ENCODE results near the gene HJURP. TPM values are rescaled to one million over a fixed set of nuclear protein-coding genes. Genes with fewer than 3 reads are reported as not detected.

Gene HJURP
- polyA plus RNA-seq, 1 donor, result 33.4 TPM

GRCh38 chr2:233814056-233814835 is 40.1 kb downstream of the HJURP start:
- DNase-seq, result no peak

- DNase-seq, result peak; percentile 55
Observed at GRCh38 chr2:233813236-233814055, 40.9 kb downstream of the HJURP start.

DNA sequence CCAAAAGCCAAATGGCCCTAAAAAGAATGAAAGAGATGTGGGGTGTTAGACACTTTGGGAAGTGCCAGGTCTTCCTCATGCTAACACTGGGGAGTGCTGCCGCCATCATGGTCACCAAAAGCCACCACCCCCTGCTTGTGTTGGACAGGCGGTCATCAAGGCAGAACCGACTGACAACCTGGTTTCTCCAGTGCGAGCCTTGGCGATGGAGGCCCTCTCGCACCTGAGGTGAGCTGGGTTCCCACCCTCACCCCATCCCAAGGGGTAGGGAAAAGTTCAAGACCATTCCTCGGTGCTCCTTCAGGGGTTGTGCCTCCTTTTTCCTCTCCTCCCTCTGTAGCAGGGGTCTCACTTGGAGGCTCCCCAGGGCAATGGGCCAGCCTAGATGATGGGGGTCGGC is 42.6 kb downstream of the HJURP start:
- no peak for DNase-seq

- DNase-seq, result no peak
Observed at GRCh38 chr2:233811087-233811486, 43.2 kb downstream of the HJURP start.

GRCh38 chr2:233810385-233810784 is 44.0 kb downstream of the HJURP start:
- DNase-seq, result no peak

GRCh38 chr2:233807966-233808935 is 46.1 kb downstream of the HJURP start:
- DNase-seq, result no peak

DNA sequence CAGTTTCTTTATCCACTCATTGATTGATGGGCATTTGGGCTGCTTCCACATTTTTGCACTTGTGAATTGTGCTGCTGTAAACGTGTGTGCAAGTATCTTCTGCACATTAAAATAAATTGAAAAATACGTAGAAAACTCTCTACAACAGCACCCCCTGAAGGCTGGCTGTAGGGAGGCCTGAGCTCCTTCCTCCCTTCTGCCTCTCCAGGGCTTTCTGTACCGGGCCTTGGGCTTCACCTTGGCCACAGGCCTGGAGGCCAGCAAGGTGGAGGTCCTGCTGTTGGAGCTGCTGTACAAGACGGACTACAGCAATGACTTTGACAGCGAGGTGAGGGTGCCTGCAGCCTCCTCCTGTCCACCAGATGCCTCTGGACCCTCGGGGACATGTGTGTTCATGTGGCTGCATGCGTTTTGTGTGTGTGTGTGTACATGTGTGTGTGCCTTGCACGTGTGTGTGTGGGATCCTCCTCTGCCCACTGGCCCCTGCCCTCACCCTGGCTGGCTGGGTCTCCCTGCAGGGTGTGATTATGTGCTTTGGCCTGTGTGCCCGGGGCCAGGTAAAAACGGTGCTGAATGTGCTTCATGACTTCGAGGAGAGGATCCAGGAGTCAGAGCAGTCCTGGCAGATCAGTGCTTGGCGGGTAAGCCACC is 47.0 kb downstream of the HJURP start:
- DNase-seq, result no peak

DNA sequence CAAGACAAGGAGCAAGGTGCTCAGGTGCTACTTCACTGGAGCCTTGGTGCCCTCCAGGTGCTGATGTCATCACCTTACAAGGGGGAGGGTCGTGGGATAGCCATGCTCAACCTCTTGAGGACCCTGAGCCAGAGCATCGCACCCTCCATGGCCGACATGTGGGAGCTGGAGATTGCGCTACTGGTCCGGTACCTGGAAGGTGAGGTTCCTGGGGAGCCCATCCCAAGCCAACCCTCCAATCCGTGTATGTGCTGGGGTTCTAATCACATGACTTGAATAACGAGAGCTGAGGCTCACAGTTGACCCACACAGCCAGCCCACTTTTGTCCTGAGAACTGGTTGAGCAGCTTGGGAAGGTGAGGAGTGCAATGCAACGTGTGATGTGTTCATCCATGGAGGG is 50.3 kb downstream of the HJURP start:
- DNase-seq, result no peak

DNA sequence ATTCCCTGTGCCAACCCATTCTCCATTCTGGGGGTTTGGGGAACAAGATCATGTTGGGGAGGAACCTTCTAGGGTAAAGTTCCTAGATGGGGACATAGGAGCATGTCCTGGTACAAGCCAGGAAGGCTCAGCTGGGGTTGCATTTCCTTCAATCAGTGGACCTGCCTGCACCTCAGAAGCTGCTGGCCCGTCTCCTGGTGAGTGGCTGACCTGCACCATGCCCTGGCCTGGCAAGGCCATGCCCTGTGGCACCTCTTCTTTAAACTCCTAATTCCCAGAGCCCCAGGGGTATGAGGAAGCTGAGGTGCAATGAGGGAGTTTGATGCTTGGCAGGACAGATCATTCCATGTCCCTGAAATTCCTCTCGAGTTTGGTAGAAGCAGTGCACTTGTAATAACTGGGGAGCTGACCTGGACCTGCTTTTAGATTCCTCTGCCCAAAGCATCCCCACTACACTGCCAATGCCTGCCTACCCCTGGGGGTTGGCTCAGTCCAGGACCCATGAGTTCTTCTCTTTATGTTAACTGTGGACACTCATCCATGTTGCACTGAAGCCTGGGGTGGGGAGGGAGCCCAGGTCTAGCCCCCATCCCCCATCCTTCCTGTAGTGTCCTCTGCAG is 50.9 kb downstream of the HJURP start:
- DNase-seq, result no peak

GRCh38 chr2:233802132-233802815 is 52.1 kb downstream of the HJURP start:
- DNase-seq, result no peak

DNA sequence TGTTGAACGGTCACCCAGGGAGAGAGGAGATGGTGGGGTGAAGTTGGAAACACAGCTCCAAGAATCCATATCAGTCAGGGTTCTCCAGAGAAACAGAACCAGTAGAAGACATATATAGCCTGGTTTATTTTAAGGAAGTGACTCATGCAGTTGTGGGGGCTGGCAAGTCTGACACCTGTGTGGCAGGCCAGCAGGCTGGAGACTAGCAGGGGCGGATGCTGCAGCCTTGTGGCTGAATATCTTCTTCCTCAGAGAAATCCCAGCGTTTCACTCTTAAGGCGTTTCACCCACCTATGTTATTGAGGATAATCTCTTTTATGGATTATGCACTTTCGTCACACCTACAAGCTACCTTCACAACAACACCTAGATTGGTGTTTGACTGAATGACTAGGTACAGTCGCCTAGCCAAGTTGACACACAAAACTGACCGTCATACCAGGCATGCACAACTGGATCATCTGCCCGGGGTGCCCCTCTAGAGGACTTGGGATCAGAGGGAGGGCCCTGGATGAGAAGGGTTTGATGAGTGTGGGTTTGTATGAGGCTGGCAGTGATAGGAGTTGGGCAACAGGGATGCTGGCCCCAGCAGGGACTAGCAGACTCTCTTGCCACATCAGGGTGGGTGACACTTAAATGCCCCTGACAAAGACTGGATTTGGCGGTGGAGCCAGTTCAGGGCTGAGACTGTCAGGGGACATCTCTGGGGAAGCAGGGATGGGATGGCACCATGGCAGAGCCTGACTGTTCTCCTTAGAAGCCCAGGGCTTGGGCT is 52.8 kb downstream of the HJURP start:
- no peak for DNase-seq

DNA sequence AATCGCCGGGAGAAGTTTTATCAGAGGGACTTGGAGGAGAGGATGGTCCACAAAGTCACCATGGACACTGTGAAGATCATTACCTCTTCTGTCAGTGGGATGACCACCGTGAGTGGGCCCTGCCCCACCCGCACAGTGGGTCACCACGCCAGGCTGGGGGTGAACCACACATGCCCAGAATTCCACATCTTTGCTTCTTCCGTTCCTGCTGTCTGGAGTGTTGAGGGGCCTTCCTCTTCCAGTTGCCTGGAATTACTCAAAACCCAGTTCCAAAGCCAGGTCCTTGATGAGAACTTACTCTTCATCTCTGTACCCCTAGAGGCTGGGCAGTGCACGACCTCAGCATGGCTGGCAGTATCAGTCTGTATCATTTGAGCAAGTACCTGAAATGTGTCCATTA is 54.1 kb downstream of the HJURP start:
- DNase-seq, result no peak

DNA sequence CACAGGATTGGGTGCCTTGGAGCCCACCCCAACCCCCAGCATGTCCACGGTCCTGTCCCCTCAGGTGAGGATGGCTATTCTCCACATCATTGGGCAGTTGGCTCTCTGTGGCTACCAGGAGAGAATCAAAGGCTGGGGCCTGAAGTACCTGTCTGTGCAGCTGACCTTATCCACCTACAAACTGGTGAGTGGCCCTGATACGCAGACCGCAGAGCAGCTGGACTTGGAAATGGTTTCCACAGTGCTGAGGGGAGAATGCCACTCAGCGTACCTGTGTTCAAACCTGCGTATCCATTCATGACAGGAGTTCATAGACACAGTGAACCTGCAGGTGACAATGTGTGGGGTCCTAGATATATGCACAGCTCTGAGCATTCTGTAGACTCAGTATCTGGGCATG is 54.6 kb downstream of the HJURP start:
- no peak for DNase-seq

DNA sequence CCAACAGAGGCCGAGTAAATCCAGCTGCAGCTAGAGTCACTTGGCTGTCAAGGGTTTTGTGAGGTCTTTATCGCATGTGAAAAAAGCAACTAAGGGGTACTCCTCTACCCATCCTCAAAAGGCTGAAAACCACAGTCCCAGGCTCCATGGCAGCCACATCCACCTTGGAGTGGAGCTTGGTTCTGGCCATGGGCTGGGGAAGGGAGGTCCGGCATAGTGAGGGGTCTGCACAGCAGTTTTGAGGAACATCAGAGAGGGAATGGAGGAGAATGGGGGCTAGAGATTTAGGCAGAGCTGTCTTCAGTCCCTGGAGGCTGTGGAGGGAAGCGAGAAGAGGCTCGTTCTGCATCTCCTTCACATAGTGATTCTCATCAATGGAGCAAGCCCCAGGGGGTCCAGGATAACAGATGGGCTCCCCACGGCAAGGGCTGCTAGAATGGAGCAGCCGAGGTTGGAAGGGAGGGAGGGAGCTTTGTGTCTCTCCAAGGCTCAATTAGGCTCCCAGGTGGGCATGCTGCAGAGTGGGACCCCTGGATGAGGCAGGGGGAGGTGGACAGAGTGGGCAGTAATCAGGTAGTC is 55.2 kb downstream of the HJURP start:
- no peak for DNase-seq

DNA sequence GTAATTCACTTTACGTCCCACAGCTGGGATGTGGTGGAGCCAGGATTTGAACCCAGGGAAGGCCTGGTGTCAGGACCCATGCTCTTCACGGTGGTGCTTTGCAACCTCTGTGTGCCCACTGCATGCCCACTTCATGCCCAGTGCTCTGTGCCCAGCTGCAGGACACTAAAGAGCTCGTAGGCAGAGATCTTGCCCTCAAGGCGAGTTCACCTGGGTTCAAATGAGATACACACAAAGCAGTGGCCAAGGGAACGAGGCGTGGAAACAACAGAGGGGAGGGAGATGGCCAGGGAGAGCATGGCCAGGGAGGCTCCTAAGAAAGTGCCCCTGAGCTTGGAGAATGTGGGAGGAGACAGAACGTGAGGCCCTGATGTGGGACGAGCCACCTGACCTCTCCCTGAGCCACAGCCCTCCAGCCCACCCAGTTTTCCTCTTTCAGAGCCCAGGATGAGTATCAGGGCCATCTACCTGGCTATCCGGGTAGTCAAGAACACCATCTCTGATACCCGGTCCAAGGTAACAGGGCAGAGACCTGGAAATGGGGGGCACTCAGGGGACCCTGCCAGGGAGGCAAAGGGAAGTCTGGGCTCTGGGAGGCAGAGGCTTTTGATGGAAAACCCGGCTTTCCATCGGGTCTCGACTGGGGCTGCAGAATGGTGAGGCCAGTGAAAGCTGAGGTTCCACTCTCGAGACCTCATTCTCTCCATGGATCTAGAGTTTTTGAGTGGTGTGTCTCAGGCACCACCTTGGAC is 55.8 kb downstream of the HJURP start:
- DNase-seq, result no peak

GRCh38 chr2:233796254-233796653 is 58.1 kb downstream of the HJURP start:
- DNase-seq, result no peak

DNA sequence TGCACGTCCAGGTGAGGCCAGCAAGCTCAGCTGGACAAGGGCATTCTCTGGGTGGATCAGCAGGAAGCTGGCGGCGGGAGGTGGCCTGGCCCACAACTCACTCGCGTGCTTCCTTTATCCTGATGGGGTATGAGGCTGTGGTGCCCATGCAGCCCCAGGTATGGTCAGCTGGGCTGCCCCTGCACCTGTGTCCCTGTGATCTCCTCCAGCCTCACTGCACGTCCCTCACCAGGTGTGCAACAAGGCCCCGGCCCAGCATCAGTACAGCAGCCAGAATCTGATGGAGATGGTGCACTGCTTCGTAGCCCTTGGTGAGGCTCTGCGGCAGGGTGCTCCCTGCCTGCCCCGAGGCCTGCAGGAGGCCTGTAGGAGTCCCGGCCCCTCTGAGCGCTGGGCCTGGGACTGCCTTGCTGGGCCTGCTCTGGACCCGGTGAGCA is 58.6 kb downstream of the HJURP start:
- no peak for DNase-seq

- DNase-seq, result no peak
Observed at GRCh38 chr2:233794128-233794658, 60.1 kb downstream of the HJURP start.
